Measurements from ENCODE around the gene TSHZ3. TPM values are rescaled to one million over a fixed set of nuclear protein-coding genes. Genes with fewer than 3 reads are reported as not detected.
A peak's percentile ranks its signal among the peaks of the same experiment; 100 is the strongest.

Gene TSHZ3
- total RNA-seq, 1 donor from 2014 or later = 21.2 TPM

DNA sequence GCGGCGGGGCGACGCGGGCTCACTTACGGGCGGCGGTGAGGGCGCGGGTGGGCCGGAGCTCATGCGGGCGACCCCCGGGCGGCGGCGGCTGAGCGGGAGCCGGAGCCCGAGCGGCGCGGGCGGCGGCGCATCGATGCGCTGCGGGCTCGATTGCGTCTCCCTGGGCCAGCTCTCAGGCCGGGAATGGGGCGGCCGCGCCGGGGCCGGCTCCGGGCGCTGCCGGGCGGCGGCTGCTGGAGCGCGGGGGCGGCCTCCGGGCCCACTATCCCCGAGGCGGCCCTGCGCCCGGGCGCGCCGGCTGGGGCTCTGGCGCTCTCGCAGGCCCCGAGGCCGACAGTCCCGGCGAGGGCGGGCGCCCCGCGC, 1.4 kb upstream of the TSHZ3 start:
- no peaks in the 10 kb centered on the region for H3K9me3 Mint-ChIP-seq
- peaks cover 41% of the 10 kb centered on the region for H3K4me1 Mint-ChIP-seq (ENCODE audit: unreplicated experiment)
- H3K36me3 Mint-ChIP-seq = no peaks in the 10 kb centered on the region
- H3K4me3 Mint-ChIP-seq = peak overlapping the region; percentile 95
- peak overlapping the region; percentile 58 for H3K27ac Mint-ChIP-seq
- H3K27me3 Mint-ChIP-seq = peaks cover 72% of the 10 kb centered on the region
- no peak for DNase-seq (ENCODE audit: extremely low spot score, unreplicated experiment)
- TF ChIP-seq, protein P1, sequence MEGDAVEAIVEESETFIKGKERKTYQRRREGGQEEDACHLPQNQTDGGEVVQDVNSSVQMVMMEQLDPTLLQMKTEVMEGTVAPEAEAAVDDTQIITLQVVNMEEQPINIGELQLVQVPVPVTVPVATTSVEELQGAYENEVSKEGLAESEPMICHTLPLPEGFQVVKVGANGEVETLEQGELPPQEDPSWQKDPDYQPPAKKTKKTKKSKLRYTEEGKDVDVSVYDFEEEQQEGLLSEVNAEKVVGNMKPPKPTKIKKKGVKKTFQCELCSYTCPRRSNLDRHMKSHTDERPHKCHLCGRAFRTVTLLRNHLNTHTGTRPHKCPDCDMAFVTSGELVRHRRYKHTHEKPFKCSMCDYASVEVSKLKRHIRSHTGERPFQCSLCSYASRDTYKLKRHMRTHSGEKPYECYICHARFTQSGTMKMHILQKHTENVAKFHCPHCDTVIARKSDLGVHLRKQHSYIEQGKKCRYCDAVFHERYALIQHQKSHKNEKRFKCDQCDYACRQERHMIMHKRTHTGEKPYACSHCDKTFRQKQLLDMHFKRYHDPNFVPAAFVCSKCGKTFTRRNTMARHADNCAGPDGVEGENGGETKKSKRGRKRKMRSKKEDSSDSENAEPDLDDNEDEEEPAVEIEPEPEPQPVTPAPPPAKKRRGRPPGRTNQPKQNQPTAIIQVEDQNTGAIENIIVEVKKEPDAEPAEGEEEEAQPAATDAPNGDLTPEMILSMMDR (conservative IDR thresholded peaks at IDR 0.05) = no peak

GRCh38 chr19:31350033-31350692, 927 bp upstream of the TSHZ3 start:
- Mint-ChIP-seq H3K36me3 (peaks cover under 1% of the 10 kb centered on the region), H3K9me3 (no peaks in the 10 kb centered on the region), H3K27me3 (peaks cover 72% of the 10 kb centered on the region), H3K27ac (no peak overlapping the region), H3K4me1 (ENCODE audit: unreplicated experiment) (peaks cover 39% of the 10 kb centered on the region), H3K4me3 (peak overlapping the region; percentile 80)
- TF ChIP-seq, protein P1 (conservative IDR thresholded peaks at IDR 0.05) = no peak
- DNase-seq (ENCODE audit: extremely low spot score, unreplicated experiment) = no peak

- no peaks in the 10 kb centered on the region for H3K9me3 Mint-ChIP-seq
- H3K4me3 Mint-ChIP-seq = peak overlapping the region; percentile 89
- peak overlapping the region; percentile 14 for H3K27ac Mint-ChIP-seq
- H3K27me3 Mint-ChIP-seq = peaks cover 71% of the 10 kb centered on the region
- TF ChIP-seq, protein P1 (conservative IDR thresholded peaks at IDR 0.05) = no peak
- DNase-seq (ENCODE audit: extremely low spot score, unreplicated experiment) = no peak
- peaks cover 3% of the 10 kb centered on the region for H3K36me3 Mint-ChIP-seq
- peaks cover 39% of the 10 kb centered on the region for H3K4me1 Mint-ChIP-seq (ENCODE audit: unreplicated experiment)
These were observed 616 bp downstream of the TSHZ3 start for GRCh38 chr19:31348481-31349159.

GRCh38 chr19:31347828-31348392, 1.3 kb downstream of the TSHZ3 start:
- Mint-ChIP-seq H3K27me3 (peaks cover 68% of the 10 kb centered on the region), H3K36me3 (peaks cover 3% of the 10 kb centered on the region), H3K9me3 (no peaks in the 10 kb centered on the region), H3K4me1 (ENCODE audit: unreplicated experiment) (peaks cover 35% of the 10 kb centered on the region), H3K4me3 (peak overlapping the region; percentile 89), H3K27ac (peak overlapping the region; percentile 14)
- TF ChIP-seq, protein P1 (conservative IDR thresholded peaks at IDR 0.05) = no peak
- no peak for DNase-seq (ENCODE audit: extremely low spot score, unreplicated experiment)

DNA sequence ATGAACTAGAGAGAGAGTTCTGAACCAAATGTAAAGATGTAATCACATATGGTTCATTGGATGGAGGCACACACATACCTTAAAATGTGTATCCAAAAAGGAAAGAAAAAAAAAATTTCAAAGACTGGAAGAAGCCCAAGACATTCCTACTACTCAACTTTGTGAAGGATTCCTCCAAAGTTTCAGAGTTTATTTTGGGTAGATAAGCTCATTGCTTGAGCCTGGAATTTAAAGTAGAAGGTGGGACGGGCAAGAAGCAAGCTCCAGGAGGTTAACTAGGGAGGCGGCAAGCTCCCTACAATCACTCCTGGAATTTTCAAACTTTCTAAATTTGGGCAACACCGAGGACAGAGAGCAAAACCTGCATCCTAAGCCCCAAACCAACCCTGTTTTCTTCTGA, 1.9 kb downstream of the TSHZ3 start:
- Mint-ChIP-seq H3K9me3 (no peaks in the 10 kb centered on the region), H3K27ac (no peak overlapping the region), H3K4me1 (ENCODE audit: unreplicated experiment) (peaks cover 34% of the 10 kb centered on the region), H3K36me3 (peaks cover 3% of the 10 kb centered on the region), H3K27me3 (peaks cover 65% of the 10 kb centered on the region), H3K4me3 (peak overlapping the region; percentile 89)
- DNase-seq (ENCODE audit: extremely low spot score, unreplicated experiment) = no peak
- TF ChIP-seq, protein P1 (conservative IDR thresholded peaks at IDR 0.05) = no peak

All from type B pancreatic cell (in vitro differentiated cells).